ENCODE data around the gene DNAJC13.

DNA sequence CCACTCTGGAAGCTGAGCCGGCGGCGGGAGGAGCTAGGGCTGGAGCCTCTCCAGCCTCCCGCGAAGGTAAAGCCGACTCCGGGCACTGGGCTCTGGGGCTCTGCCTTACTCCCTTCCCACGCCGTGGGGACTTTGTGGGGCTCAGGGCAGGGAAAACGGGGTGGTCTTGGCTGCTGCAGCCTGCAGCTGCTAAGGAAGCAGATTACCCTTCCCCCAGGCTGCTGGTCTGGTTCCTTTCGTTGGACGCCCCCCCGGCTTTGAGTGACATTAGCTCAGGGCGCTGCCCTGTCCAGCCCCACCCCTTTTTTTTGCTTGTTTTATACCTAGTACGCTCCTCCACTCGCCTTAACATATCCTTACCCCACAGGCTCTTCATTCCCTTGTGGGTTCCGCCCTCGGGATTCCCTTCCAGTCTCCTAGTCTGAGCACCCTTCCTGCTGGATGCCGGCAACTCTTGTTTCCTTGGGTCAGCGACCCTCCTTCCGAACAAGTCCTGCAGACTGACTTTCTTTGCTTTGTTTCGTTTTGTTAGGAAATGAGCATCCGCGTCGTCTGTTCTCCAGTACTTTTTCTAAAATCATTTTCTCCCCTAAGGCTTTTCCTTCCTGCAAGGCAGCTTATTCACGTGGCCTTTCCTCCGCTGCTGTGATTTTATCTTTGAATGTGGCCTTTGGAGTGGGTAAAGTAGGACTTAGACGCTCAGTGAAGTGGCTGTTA is 551 bp downstream of the DNAJC13 start:
- TF ChIP-seq POLR2AphosphoS5 (IDR thresholded peaks at IDR 0.05; ENCODE audit: low read depth, low read length): 0 out of 2 replicates have a peak, but pooled peaks have one; percentile 45
- TF ChIP-seq, protein P1, sequence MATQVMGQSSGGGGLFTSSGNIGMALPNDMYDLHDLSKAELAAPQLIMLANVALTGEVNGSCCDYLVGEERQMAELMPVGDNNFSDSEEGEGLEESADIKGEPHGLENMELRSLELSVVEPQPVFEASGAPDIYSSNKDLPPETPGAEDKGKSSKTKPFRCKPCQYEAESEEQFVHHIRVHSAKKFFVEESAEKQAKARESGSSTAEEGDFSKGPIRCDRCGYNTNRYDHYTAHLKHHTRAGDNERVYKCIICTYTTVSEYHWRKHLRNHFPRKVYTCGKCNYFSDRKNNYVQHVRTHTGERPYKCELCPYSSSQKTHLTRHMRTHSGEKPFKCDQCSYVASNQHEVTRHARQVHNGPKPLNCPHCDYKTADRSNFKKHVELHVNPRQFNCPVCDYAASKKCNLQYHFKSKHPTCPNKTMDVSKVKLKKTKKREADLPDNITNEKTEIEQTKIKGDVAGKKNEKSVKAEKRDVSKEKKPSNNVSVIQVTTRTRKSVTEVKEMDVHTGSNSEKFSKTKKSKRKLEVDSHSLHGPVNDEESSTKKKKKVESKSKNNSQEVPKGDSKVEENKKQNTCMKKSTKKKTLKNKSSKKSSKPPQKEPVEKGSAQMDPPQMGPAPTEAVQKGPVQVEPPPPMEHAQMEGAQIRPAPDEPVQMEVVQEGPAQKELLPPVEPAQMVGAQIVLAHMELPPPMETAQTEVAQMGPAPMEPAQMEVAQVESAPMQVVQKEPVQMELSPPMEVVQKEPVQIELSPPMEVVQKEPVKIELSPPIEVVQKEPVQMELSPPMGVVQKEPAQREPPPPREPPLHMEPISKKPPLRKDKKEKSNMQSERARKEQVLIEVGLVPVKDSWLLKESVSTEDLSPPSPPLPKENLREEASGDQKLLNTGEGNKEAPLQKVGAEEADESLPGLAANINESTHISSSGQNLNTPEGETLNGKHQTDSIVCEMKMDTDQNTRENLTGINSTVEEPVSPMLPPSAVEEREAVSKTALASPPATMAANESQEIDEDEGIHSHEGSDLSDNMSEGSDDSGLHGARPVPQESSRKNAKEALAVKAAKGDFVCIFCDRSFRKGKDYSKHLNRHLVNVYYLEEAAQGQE (IDR thresholded peaks at IDR 0.05; ENCODE audit: insufficient read depth in 1 of 2, low read depth in 2 of 2, low read length in 2 of 2): no peak

Measured in PFSK-1 (cell line).